GM18907 (cell line): Measurements from ENCODE around the gene SLC25A43.
"Not testable (repeated sequence)": the region's sequence is repeated elsewhere in the genome, so short reads cannot be mapped to it uniquely, and the experiment has no call there.

Experiments used
- ATAC-seq: cut with Tn5 transposase; IDR thresholded peaks from one replicate; pipeline ENCODE4 v1.9.1; 2021; ENCODE audit warnings: mild to moderate bottlenecking, moderate library complexity; ENCODE audit not compliant: unreplicated experiment

The SLC25A43 gene

DNA sequence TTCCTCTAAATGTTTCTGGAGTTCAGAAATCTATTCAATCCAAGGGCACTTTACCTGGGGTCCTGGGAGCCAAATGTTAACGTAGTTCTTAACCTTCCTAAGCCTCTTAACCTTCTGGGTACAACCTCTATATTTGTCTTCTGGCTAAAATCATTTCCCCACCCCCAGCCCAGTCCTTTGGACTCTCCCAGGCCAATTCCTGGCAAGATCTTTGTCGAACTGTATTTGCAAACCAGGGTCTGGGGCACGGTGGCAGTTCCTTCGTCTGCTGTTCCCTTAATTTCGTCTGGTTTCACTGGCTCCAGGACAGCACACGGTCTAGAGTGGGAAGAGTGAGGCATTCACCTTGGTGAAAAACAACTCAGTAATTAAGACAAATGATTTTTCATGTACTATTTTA, 68.3 kb downstream of the SLC25A43 start:
- ATAC-seq, result no peak

DNA sequence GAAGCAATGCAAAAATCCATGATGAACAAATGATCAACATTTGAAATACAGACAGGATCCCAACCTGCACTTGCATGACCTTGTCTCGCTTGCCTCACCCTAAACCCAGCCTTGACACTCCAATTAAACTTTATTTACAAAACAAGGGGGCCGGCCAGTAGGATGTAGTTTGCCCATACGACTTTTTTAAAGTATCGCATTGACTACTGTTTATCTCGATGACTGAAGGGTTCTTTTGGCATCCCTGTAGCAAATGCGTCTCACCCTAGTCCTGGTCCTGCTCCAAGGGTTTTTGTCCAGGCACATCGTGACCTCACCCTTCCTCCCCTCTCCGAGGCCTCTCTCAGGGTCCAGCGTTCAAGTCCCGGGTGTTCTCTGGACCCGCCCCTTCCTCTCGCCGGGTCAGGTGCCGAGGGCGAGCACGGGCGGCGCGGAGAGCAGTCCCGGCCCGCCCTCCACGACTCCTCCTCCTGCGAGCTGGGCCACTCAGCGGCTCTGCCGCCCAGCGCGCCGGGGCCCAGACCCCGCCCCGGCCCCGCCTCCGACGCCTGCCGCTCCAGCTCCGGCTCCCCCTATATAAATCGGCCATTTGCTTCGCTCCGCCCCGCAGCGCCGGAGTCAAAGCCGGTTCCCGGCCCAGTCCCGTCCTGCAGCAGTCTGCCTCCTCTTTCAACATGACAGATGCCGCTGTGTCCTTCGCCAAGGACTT, 68.9 kb downstream of the SLC25A43 start, which contains the start of gene SLC25A5:
Gene SLC25A5, plus strand, starts transcription at position 603 of the 709 bp plus-strand sequence. Its CDS starts 72 bp downstream, at position 675.
- peak; percentile 85 for ATAC-seq

DNA sequence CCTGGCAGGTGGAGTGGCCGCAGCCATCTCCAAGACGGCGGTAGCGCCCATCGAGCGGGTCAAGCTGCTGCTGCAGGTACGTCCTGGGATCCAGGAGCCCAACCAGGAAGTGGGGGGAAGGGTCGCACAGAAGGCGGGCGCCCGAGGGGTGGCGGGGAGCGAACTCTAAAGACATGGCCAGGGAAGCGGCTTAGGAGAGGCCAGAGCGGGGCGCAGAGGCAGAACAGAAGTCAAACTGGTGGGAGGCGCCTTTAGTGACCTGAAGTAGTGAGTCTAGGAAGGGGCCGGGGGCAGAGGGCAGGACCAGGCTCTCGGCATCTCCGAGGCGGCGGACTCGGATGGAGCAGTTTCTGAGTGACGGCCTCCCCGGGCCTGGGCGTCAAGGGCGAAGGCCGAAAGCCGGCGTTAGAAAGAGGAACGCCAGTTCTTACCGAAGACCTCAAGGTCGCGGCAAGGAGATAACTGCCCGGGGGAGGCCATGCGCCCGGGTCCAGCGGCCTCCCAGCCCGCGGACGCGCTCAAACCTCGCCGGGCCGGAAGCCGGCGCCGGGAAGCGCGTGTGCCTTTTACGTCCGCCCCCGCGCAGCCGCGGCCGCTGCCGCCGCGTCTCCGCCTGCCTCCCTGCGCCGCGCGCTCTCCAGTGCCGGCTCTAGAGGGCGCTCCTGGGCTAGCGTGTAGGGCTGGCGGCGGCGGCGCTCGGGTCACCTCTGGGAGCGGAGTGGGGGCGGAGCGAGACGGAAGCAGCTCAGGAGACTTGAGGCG, 69.6 kb downstream of the SLC25A43 start:
- peak; percentile 74 for ATAC-seq

- no peak for ATAC-seq
Observed at GRCh38 chrX:119469313-119469635, 70.1 kb downstream of the SLC25A43 start.

- no peak for ATAC-seq
Observed at GRCh38 chrX:119474615-119475388, 75.7 kb downstream of the SLC25A43 start.

GRCh38 chrX:119475389-119476101, 76.4 kb downstream of the SLC25A43 start:
- ATAC-seq, result no peak

GRCh38 chrX:119477812-119478232, 78.7 kb downstream of the SLC25A43 start:
- no peak for ATAC-seq

DNA sequence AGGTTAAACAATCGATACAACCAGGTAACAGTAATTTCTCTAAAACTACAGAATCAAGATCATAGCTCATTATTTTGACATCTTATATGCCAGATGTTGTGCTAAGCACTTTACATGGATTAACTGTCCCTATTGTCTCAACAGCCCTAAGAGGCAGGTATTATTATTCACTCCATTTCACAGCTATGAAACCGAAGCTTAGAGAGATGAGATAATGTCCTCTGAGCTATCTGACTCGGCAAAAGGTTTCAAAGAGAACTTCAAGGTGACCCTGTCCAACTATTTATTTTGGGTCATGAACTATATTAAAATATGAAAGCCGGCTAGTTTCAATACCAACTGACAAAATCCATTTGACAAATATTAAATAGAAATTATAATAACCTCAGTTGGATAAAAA, 79.4 kb downstream of the SLC25A43 start:
- no peak for ATAC-seq

DNA sequence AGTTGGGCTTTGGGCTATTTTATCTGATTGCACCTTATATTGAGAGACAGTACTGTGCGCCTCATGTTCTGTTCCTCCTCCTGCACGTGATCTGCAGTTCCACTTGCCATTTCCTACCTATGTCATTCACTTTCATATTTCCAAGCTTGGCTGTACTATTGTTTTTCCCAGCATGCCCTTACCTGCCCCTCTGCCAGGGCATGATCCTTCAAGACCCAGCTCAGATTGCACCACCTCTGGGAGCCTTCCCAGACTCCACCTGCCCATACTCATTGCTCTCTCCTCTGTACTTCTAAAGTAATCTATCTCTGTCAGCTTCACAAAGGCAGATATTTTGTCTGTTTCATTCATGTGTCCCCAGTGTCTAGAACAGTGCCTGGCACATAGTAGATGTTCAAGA, 80.7 kb downstream of the SLC25A43 start:
- ATAC-seq, result no peak

DNA sequence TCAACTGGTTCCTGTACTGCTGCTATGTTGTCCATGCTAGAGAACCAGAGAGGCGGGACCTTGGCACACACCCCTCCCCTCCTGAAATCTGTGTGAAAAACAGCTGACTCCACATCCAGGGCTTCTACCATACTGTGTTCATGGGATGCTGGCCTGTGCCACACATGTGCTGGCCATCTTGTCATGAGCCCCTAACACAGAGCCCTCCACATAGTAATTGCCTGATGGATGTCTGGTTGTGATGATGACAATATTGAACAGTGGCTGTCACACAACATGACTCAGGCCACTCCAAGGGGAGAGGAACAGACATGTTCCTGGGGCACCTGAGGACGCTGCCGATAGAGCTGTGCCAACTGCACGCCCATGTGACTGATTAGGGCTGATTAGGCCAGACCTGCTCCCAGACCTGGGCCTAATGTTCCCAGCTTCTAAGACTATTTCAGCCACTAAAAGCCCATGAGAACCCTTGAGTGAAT, 82.2 kb downstream of the SLC25A43 start:
- ATAC-seq, result no peak

DNA sequence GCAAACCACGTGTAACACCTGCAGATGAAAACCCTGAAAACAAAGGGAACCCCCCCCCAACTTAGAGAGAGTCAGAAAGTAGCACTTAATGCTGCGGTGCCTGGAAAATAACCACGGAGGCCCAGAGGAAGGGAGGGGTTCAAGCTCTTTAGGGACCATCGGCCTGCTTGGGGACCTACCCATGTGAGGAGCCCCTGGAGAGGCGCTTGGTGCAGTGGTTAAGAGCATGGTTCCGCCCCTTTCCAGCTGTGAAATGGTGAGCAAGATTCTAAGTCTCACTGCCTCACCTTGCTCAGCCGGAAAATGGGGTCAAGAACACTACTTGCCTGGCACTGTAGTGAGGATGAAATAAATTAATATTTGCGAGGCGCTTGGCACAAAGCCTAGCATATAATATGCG, 82.9 kb downstream of the SLC25A43 start:
- peak; percentile 11 for ATAC-seq

GRCh38 chrX:119482481-119483480, 83.6 kb downstream of the SLC25A43 start:
- peak; percentile 77 for ATAC-seq

GRCh38 chrX:119486745-119487144, 87.6 kb downstream of the SLC25A43 start:
- no peak for ATAC-seq

DNA sequence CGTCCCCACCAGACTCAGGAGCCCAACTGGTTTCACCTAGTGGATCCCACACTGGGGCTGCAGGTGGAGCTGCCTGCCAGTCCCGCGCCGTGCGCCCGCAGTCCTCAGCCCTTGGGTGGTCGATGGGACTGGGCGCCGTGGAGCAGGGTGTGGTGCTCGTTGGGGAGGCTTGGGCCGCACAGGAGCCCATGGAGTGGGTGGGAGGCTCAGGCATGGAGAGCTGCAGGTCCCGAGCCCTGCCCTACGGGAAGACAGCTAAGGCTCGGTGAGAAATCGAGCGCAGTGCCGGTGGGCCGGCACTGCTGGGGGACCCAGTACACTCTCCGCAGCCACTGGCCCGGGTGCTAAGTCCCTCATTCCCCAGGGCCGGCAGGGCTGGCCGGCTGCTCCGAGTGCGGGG, 88.6 kb downstream of the SLC25A43 start:
- not testable (repeated sequence) for ATAC-seq

GRCh38 chrX:119488749-119489148, 89.6 kb downstream of the SLC25A43 start:
- no peak for ATAC-seq

GRCh38 chrX:119489212-119490074, 90.3 kb downstream of the SLC25A43 start:
- ATAC-seq, result no peak

DNA sequence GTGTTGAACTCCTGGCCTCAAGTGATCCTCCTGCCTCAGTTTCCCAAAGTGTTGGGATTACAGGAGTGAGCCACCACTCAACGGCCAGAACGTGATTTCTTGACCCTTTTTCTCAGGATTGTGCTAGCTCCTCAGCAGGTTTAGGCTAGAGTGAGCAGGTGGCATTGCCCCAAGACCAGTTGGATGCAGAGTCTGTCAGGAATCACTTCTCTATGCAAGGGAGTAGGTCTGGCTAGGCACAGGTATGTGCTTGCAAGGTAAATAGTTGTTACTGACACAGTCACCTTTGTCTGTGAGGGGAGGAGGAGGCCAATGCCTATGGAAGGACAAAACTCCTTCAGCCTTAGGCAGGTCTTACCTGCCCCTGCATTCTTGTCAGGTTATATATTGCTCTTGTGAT, 93.3 kb downstream of the SLC25A43 start:
- ATAC-seq, result no peak

GRCh38 chrX:119493851-119494495, 94.8 kb downstream of the SLC25A43 start:
- ATAC-seq, result not testable (repeated sequence)
